GM12864 (cell line): Measurements from ENCODE around the gene EFCAB6.

Experiments
- DNase-seq: peaks from one replicate; pipeline ENCODE4 v3.0.0-alpha.2; 2011; ENCODE audit warnings: low read depth
- H3K4me3 ChIP-seq: 2 replicates; pipeline ENCODE4 v1.5.1; 2011; ENCODE audit warnings: mild to moderate bottlenecking, low read depth, low read length, control low read depth
- TF ChIP-seq, protein P1 (sequence below): IDR thresholded peaks from 2 replicates; pipeline ENCODE4 v1.5.1; 2011; ENCODE audit warnings: low read depth, mild to moderate bottlenecking, moderate library complexity, low read length, control low read depth, inconsistent platforms; ENCODE audit errors: missing control alignments

EFCAB6 gene

DNA sequence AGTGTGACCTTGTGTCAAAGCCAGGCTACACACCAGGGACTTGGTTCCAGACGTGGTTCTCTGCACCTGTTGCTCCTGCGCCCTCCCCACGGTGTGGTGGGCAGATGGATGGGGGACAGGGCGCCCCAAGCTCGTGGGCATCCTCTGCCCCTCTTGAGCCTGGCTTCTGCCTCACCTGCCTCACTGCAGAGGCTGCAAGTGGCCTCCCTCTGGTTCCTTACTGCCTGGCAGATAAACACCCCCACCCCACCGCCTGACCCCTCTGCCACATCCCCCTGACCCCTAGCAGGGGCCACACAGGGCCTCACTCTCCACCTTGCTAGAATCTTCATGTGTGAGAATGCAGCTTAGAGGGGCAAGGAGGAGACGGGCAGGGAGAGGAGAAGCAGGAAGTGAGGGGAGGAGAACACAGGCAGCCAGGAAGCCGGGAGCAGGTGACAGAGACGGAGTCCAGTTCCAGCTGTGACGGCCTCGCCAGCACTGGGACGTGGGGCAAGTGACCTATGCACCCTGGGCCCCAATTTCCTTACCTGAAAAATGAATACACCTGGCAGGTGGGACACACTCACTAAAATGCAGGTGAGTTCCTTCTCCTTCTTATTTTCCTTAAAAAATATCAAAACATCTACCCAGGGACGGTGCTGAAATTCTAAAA lies 178.3 kb downstream of the EFCAB6 start:
- H3K4me3 ChIP-seq = no peak overlapping the region
- TF ChIP-seq, protein P1, sequence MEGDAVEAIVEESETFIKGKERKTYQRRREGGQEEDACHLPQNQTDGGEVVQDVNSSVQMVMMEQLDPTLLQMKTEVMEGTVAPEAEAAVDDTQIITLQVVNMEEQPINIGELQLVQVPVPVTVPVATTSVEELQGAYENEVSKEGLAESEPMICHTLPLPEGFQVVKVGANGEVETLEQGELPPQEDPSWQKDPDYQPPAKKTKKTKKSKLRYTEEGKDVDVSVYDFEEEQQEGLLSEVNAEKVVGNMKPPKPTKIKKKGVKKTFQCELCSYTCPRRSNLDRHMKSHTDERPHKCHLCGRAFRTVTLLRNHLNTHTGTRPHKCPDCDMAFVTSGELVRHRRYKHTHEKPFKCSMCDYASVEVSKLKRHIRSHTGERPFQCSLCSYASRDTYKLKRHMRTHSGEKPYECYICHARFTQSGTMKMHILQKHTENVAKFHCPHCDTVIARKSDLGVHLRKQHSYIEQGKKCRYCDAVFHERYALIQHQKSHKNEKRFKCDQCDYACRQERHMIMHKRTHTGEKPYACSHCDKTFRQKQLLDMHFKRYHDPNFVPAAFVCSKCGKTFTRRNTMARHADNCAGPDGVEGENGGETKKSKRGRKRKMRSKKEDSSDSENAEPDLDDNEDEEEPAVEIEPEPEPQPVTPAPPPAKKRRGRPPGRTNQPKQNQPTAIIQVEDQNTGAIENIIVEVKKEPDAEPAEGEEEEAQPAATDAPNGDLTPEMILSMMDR = no peak
- no peak for DNase-seq

DNA sequence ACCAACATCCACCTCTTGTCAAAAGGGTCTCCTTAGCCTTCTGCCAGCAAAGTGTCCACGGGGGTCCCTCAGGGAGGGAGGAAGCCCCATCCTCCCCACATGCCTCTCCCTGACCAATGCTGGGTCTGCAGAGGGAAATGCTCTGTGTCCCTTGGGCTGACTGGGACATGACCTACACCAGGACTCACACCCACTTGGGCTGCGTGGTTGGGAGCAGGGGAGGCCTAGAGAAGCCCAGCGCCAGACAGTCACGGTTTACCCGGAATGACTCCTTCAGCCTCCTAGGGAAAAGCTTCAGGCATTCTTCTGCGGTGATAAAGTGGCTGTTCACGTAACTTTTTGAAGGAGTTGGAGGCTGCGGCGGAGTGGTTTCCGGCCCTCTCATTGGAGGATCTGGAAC lies 180.3 kb downstream of the EFCAB6 start:
- H3K4me3 ChIP-seq = no peak overlapping the region
- TF ChIP-seq, protein P1 = no peak
- no peak for DNase-seq

DNA sequence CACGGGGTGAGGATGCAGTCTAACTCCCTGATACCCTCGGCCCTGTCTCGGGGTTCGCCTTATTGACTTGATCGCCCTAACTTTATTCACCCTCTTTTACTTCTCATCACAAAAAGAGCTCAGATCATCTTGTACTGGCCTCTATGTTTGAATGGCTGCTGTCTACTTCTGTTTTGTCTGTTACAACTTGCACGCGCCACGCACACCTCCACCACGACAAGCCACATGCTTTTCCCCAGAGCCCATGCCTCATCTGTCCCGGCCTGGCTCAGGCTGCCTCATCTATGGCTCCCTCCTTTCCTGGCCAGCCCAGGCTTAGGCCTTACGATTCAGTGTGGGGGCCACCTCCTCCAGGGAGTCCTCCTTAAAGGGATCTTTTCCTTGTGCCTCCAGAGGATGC lies 180.9 kb downstream of the EFCAB6 start:
- no peak overlapping the region for H3K4me3 ChIP-seq
- TF ChIP-seq, protein P1 = no peak
- DNase-seq = no peak

DNA sequence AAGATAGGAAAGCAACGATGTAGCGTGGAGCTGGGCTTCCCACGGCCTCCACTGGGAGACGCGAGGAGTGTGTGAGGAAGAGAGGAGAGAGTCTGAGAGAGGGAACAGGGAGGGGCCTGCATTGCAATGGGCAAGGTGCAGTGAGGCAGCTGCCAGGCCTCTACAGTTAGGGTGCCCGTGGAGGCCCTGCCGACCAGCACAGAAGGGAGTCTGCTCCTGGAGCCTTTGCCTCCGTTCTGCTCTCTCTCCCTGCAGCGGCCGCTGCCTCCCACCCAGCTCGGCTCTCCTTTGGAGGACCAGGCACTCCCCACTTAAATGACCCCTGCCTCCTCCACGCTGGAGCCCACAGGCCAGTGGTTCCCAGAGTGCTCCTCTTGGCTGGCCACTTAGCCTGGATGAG lies 181.7 kb downstream of the EFCAB6 start:
- TF ChIP-seq, protein P1 = no peak
- H3K4me3 ChIP-seq = no peak overlapping the region
- DNase-seq = no peak

DNA sequence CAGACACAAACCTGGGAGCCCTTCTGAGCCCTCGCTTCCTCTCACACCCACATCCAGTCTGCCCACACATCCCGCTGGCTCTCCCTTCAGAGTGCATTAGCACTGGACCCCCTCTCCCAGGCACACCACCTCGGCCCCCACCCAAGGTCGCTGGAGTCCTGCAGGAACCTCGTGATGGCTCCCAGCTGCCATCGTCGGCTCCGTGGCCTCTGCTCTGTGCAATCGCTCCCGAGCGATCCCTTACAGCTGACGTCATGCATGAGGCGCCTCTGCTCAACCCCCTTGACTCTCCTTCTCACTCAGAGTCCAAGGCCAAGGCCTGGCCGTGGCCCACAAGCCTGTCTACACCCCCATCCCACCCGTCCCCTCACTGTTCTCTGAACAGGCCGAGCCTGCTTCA lies 183.9 kb downstream of the EFCAB6 start:
- DNase-seq = no peak
- H3K4me3 ChIP-seq = no peak overlapping the region
- TF ChIP-seq, protein P1 = no peak

DNA sequence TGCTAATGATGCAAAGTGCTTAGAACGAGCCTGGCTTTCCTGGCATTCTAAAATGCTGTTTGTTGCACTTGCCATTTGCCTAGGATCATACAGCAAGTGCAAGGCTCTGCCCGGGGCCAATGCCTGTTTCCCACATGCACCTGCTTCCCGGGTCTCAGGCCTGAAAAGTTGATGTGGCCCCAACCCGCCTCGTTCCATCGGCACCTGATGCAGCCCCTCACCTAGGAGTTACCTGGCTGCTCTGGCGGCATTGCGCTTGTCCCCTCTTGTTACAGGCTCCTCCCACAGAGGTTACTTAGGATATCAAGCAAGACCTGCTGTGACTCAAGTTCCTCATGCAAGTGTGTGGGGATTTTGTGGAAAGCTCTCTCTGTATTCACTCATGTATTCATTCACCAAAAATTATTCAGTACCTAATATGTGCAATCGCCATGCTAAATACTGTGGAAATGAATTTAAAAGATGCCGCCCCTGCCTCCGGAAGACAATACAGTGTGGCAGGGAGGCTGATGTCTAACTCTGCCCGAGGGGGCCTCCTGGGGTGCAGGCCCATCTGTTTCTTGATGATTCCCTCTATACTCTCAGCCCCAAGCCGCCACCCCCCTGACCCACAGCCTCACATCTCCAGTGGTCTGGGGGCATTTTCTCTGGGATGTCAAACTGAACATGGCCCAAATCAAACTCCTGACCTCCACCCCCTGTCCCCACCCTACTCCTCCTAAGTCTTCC lies 184.5 kb downstream of the EFCAB6 start:
- TF ChIP-seq, protein P1 = no peak

DNA sequence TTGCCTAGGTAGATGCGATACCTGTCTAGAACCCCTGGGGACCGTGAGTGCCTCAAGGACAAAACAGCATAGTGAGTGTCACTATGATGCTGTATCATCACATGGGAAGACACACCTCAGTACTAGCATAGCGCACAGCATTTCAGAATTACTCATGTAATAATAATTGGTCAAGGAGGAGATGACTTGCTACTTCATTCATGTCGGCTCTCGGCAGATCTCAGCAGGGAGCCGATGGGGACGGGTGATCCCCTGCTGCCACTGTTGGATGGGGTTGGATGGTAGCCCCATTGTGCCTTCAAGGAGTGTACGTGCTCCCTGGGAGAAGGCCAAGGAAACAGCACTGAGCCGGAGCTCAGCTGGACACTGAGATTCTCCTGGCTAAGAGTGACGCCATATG lies 186.9 kb downstream of the EFCAB6 start:
- H3K4me3 ChIP-seq = no peak overlapping the region
- no peak for DNase-seq
- TF ChIP-seq, protein P1 = no peak

More for the DNA sequence above, 184.5 kb downstream of the EFCAB6 start:
- DNase-seq = no peak
- H3K4me3 ChIP-seq = no peak overlapping the region
